K562 (cell line): ENCODE measurements around the gene TXNRD3. TPM values are rescaled to one million over a fixed set of nuclear protein-coding genes. Genes with fewer than 3 reads are reported as not detected.

ENCODE experiments used
- CBX8 ChIP-seq: fragments of 200-600 bp; sonication (generic); IDR thresholded peaks from 2 replicates; pipeline ENCODE4 v1.6.1; 2012; ENCODE audit warnings: borderline replicate concordance, mixed run types, low read depth, mild to moderate bottlenecking, moderate library complexity, mixed read lengths, low read length, control low read depth, inconsistent platforms; ENCODE audit not compliant: poor library complexity, severe bottlenecking; ENCODE audit errors: extremely low read depth
- CCNT2 ChIP-seq: IDR thresholded peaks from 2 replicates; pipeline ENCODE4 v1.6.1; 2011; ENCODE audit warnings: borderline replicate concordance, low read depth, mild to moderate bottlenecking, moderate library complexity, mixed read lengths, low read length; ENCODE audit not compliant: insufficient read length; ENCODE audit errors: extremely low read depth
- CHD2 ChIP-seq: IDR thresholded peaks from 2 replicates; pipeline ENCODE4 v1.6.1; 2011; ENCODE audit warnings: low read depth, low read length
- COPS2 ChIP-seq: fragments of 450-650 bp; conservative IDR thresholded peaks from 2 replicates; pipeline ENCODE4 v1.6.1; 2016; ENCODE audit warnings: mild to moderate bottlenecking, moderate library complexity
- MTA2 ChIP-seq: fragments of 450-650 bp; IDR thresholded peaks from 2 replicates; pipeline ENCODE4 v1.6.1; 2016; ENCODE audit warnings: low read depth
- POLR2G ChIP-seq: fragments of 200-400 bp; formaldehyde crosslinking; IDR thresholded peaks from 2 replicates; pipeline ENCODE4 v1.6.1; 2017; ENCODE audit warnings: low read depth, mild to moderate bottlenecking, antibody characterized with exemption, low read length, moderate library complexity
- POLR3A ChIP-seq: IDR thresholded peaks from 2 replicates; pipeline ENCODE4 v1.6.1; 2011; ENCODE audit warnings: borderline replicate concordance, mild to moderate bottlenecking, moderate library complexity; ENCODE audit not compliant: insufficient read length, insufficient read depth; ENCODE audit errors: extremely low read depth
- PRDM10 ChIP-seq: fragments of 450-650 bp; IDR thresholded peaks from 2 replicates; pipeline ENCODE4 v1.6.1; 2018; ENCODE audit not compliant: partially characterized antibody
- RAD21 ChIP-seq, 2 experiments: fragments of 250-450 bp in 1 of 2; fragments of 450-650 bp in 1 of 2; sonication (Bioruptor Pico) in 1 of 2; formaldehyde crosslinking in 1 of 2; IDR thresholded peaks in 1 of 2; conservative IDR thresholded peaks in 1 of 2; 2 replicates each; pipeline versions ENCODE4 v1.4.0 to v1.8.0; 2020 to 2022; ENCODE audit warnings: mild to moderate bottlenecking in 2 of 2, moderate library complexity in 1 of 2
- SNAPC5 ChIP-seq: fragments of 250-450 bp; sonication (Bioruptor Pico); IDR thresholded peaks from 2 replicates; pipeline ENCODE4 v1.8.0; 2021; ENCODE audit warnings: moderate library complexity, mild to moderate bottlenecking, inconsistent platforms
- TAF9B ChIP-seq: fragments of 450-650 bp; IDR thresholded peaks from 2 replicates; pipeline ENCODE4 v1.6.1; 2018; ENCODE audit warnings: mild to moderate bottlenecking; ENCODE audit not compliant: partially characterized antibody
- ZNF143 ChIP-seq: sonication (generic); formaldehyde crosslinking; IDR thresholded peaks from 2 replicates; pipeline ENCODE4 v1.9.0; 2022; ENCODE audit warnings: mild to moderate bottlenecking, missing genetic modification reagents
- ZNF263 ChIP-seq: sonication (generic); formaldehyde crosslinking; IDR thresholded peaks from 2 replicates; pipeline ENCODE4 v1.8.0; 2022; ENCODE audit warnings: mild to moderate bottlenecking, missing genetic modification reagents, borderline replicate concordance
- ZNF76 ChIP-seq: fragments of 250-450 bp; sonication (Bioruptor Pico); IDR thresholded peaks from 2 replicates; pipeline ENCODE4 v1.4.0; 2020; ENCODE audit warnings: mild to moderate bottlenecking, moderate library complexity, borderline replicate concordance
- ZSCAN32 ChIP-seq: fragments of 450-650 bp; formaldehyde crosslinking; IDR thresholded peaks from 2 replicates; pipeline ENCODE4 v1.4.0; 2020; ENCODE audit warnings: mild to moderate bottlenecking, moderate library complexity
- ZZZ3 ChIP-seq: fragments of 450-650 bp; IDR thresholded peaks from 2 replicates; pipeline ENCODE4 v1.6.1; 2016; ENCODE audit warnings: antibody characterized with exemption, mild to moderate bottlenecking, moderate library complexity
- polyA plus RNA-seq, 8 experiments: library from polyadenylated mRNA; depleted of rRNA in 4 of 8; stranded (reverse) in 5 of 8; unstranded in 3 of 8; fragments of >200 nt; fragmentation: Nextera tagmentation in 2 of 8; fragmentation: Illumina TruSeq in 1 of 8; extraction: Ambion mirVana in 2 of 8; extraction: Trizol in 1 of 8; gene quantifications; 2 replicates each; pipeline versions ENCODE4 v1.2.1 to v1.2.3, GENCODE V29; 2011 to 2014; ENCODE audit warnings: inconsistent platforms in 1 of 8, missing spikeins in 1 of 8
- total RNA-seq, 7 experiments: library from RNA; depleted of rRNA in 6 of 7; stranded (reverse); fragments of >200 nt in 6 of 7; fragmentation: Illumina TruSeq in 2 of 7; extraction: Trizol in 2 of 7; gene quantifications; 2 replicates each; pipeline versions ENCODE4 v1.2.1 to v1.2.3, GENCODE V29; 2011 to 2021; ENCODE audit warnings: low replicate concordance in 1 of 7

TXNRD3 gene
- total and polyA plus RNA-seq, 9 of the 15 experiments (the other 6 are each of a cell fraction or from before 2014, with no cell fraction given), result 0.96 to 2.3 (median 1.7) TPM

GRCh38 chr3:126703512-126704493 lies 48.9 kb upstream of the TXNRD3 start, which contains the start of gene CHCHD6 (continued):
- TF ChIP-seq POLR2G (peak; percentile 61), RAD21 (CRISPR knock-in tag; conservative IDR thresholded peaks at IDR 0.05 in 1 of 2, IDR thresholded peaks at IDR 0.05 in 1 of 2) (peak in 1 of 2 experiments; percentile 35; a peak in 2 of 4 replicates), PRDM10 (no peak), CCNT2 (peak; percentile 16), ZNF76 (CRISPR knock-in tag) (no peak), SNAPC5 (no peak), ZNF263 (CRISPR knock-in tag) (peak; percentile 96), COPS2 (no peak), ZNF143 (CRISPR knock-in tag) (peak; percentile 99), POLR3A (no peak), ZZZ3 (no peak), TAF9B (no peak), ZSCAN32 (CRISPR knock-in tag) (no peak), MTA2 (no peak), CBX8 (no peak), CHD2 (peak; percentile 88)
